Measurements from ENCODE around the gene PANX2. TPM values are rescaled to one million over a fixed set of nuclear protein-coding genes. Genes with fewer than 3 reads are reported as not detected.

PANX2 gene
- total RNA-seq, 2 experiments from 2014 or later: not detected

GRCh38 chr22:50210378-50211139 is 40.0 kb downstream of the PANX2 start:
- TF ChIP-seq CTCF (conservative IDR thresholded peaks at IDR 0.05; ENCODE audit: low read length) (no peak), EZH2phosphoT487 (IDR thresholded peaks at IDR 0.05; ENCODE audit: borderline replicate concordance, low read depth, low read length) (no peak)
- H3K27ac ChIP-seq (ENCODE audit: low read depth, low read length, poor library complexity, severe bottlenecking): no peak overlapping the region
- H3K4me2 ChIP-seq (ENCODE audit: low read length): no peak overlapping the region
- no peaks in the 10 kb centered on the region for H4K20me1 ChIP-seq (ENCODE audit: insufficient read depth, low read length)
- H2AFZ ChIP-seq (ENCODE audit: low read length): no peak overlapping the region
- intact Hi-C loops (cut with micrococcal nuclease; ENCODE audit: unreplicated experiment): no loop called here
- no peaks in the 10 kb centered on the region for H3K79me2 ChIP-seq (ENCODE audit: insufficient read depth, low read depth, low read length)
- no peaks in the 10 kb centered on the region for H3K9me3 ChIP-seq (ENCODE audit: low read length)
- ChIA-PET POLR2A (no interaction called here), CTCF (ENCODE audit: unreplicated experiment) (no interaction called here)
- H3K4me3 ChIP-seq (ENCODE audit: low read depth, low read length, poor library complexity, severe bottlenecking): no peak overlapping the region
- BruUV-seq (replicated peaks): no TSS peak
- H3K4me1 ChIP-seq (ENCODE audit: insufficient read depth, low read length, poor library complexity, severe bottlenecking): peaks cover 14% of the 10 kb centered on the region
- no peak for DNase-seq (ENCODE audit: low spot score)
- H3K36me3 ChIP-seq (ENCODE audit: insufficient read depth, low read length): peaks cover 86% of the 10 kb centered on the region
- no peaks in the 10 kb centered on the region for H3K9me2 ChIP-seq (ENCODE audit: insufficient read depth, low read length)

GRCh38 chr22:50211147-50211546 is 40.6 kb downstream of the PANX2 start:
- no peaks in the 10 kb centered on the region for H3K79me2 ChIP-seq (ENCODE audit: insufficient read depth, low read depth, low read length)
- ChIA-PET CTCF (ENCODE audit: unreplicated experiment) (no interaction called here), POLR2A (no interaction called here)
- H4K20me1 ChIP-seq (ENCODE audit: insufficient read depth, low read length): no peaks in the 10 kb centered on the region
- H3K4me1 ChIP-seq (ENCODE audit: insufficient read depth, low read length, poor library complexity, severe bottlenecking): peaks cover 14% of the 10 kb centered on the region
- DNase-seq (ENCODE audit: low spot score): no peak
- no peak overlapping the region for H2AFZ ChIP-seq (ENCODE audit: low read length)
- no peak overlapping the region for H3K4me3 ChIP-seq (ENCODE audit: low read depth, low read length, poor library complexity, severe bottlenecking)
- TF ChIP-seq CTCF (conservative IDR thresholded peaks at IDR 0.05; ENCODE audit: low read length) (no peak), EZH2phosphoT487 (IDR thresholded peaks at IDR 0.05; ENCODE audit: borderline replicate concordance, low read depth, low read length) (no peak)
- H3K36me3 ChIP-seq (ENCODE audit: insufficient read depth, low read length): peaks cover 88% of the 10 kb centered on the region
- no peaks in the 10 kb centered on the region for H3K9me3 ChIP-seq (ENCODE audit: low read length)
- H3K9me2 ChIP-seq (ENCODE audit: insufficient read depth, low read length): no peaks in the 10 kb centered on the region
- no peak overlapping the region for H3K4me2 ChIP-seq (ENCODE audit: low read length)
- intact Hi-C loops (cut with micrococcal nuclease; ENCODE audit: unreplicated experiment): no loop called here
- no TSS peak for BruUV-seq (replicated peaks)
- no peak overlapping the region for H3K27ac ChIP-seq (ENCODE audit: low read depth, low read length, poor library complexity, severe bottlenecking)

GRCh38 chr22:50213263-50213662 is 42.7 kb downstream of the PANX2 start:
- Histone ChIP-seq H3K4me2 (ENCODE audit: low read length) (no peak overlapping the region), H3K27ac (ENCODE audit: low read depth, low read length, poor library complexity, severe bottlenecking) (no peak overlapping the region), H3K9me3 (ENCODE audit: low read length) (no peaks in the 10 kb centered on the region), H3K79me2 (ENCODE audit: insufficient read depth, low read depth, low read length) (no peaks in the 10 kb centered on the region), H2AFZ (ENCODE audit: low read length) (no peak overlapping the region), H3K4me1 (ENCODE audit: insufficient read depth, low read length, poor library complexity, severe bottlenecking) (no peaks in the 10 kb centered on the region), H4K20me1 (ENCODE audit: insufficient read depth, low read length) (no peaks in the 10 kb centered on the region), H3K4me3 (ENCODE audit: low read depth, low read length, poor library complexity, severe bottlenecking) (no peak overlapping the region), H3K9me2 (ENCODE audit: insufficient read depth, low read length) (no peaks in the 10 kb centered on the region), H3K36me3 (ENCODE audit: insufficient read depth, low read length) (peaks cover 90% of the 10 kb centered on the region)
- no TSS peak for BruUV-seq (replicated peaks)
- ChIA-PET POLR2A (interaction anchor here (0.6 kb wide), 1 partner anchor 223 kb away, joined by 3 read pairs; no protein-coding TSS in a partner anchor), CTCF (ENCODE audit: unreplicated experiment) (no interaction called here)
- intact Hi-C loops (cut with micrococcal nuclease; ENCODE audit: unreplicated experiment): no loop called here
- DNase-seq (ENCODE audit: low spot score): no peak
- no peak for TF ChIP-seq CTCF (conservative IDR thresholded peaks at IDR 0.05; ENCODE audit: low read length)
- TF ChIP-seq EZH2phosphoT487 (IDR thresholded peaks at IDR 0.05; ENCODE audit: borderline replicate concordance, low read depth, low read length): no peak

Measured in OCI-LY7 (cell line).